Measurements from ENCODE around the gene SUGP1. TPM values are rescaled to one million over a fixed set of nuclear protein-coding genes. Genes with fewer than 3 reads are reported as not detected.

Gene SUGP1
- total RNA-seq, 1 donor from 2014 or later, result 45.0 TPM

GRCh38 chr19:19334989-19335344, 14.7 kb upstream of the SUGP1 start:
- DNase-seq (ENCODE audit: low spot score), result no peak
- H3K36me3 Mint-ChIP-seq (ENCODE audit: low read depth), result peaks cover 15% of the 10 kb centered on the region
- H3K4me1 Mint-ChIP-seq (ENCODE audit: low read depth), result no peaks in the 10 kb centered on the region
- H3K27ac Mint-ChIP-seq (ENCODE audit: unreplicated experiment), result no peak overlapping the region
- H3K4me3 Mint-ChIP-seq (ENCODE audit: unreplicated experiment), result no peak overlapping the region
- TF ChIP-seq CTCF (IDR thresholded peaks at IDR 0.05), result no peak
- H3K9me3 Mint-ChIP-seq (ENCODE audit: low read depth), result no peaks in the 10 kb centered on the region
- H3K27me3 Mint-ChIP-seq (ENCODE audit: low read depth), result no peaks in the 10 kb centered on the region

GRCh38 chr19:19334063-19334988, 14.0 kb upstream of the SUGP1 start:
- Mint-ChIP-seq H3K36me3 (ENCODE audit: low read depth) (peaks cover 17% of the 10 kb centered on the region), H3K4me3 (ENCODE audit: unreplicated experiment) (no peak overlapping the region), H3K27me3 (ENCODE audit: low read depth) (no peaks in the 10 kb centered on the region), H3K4me1 (ENCODE audit: low read depth) (no peaks in the 10 kb centered on the region), H3K9me3 (ENCODE audit: low read depth) (no peaks in the 10 kb centered on the region), H3K27ac (ENCODE audit: unreplicated experiment) (no peak overlapping the region)
- DNase-seq (ENCODE audit: low spot score), result no peak
- TF ChIP-seq CTCF (IDR thresholded peaks at IDR 0.05), result no peak

- no peak for DNase-seq (ENCODE audit: low spot score)
- H3K9me3 Mint-ChIP-seq (ENCODE audit: low read depth), result no peaks in the 10 kb centered on the region
- no peak overlapping the region for H3K4me3 Mint-ChIP-seq (ENCODE audit: unreplicated experiment)
- no peak for TF ChIP-seq CTCF (IDR thresholded peaks at IDR 0.05)
- peaks cover 5% of the 10 kb centered on the region for H3K4me1 Mint-ChIP-seq (ENCODE audit: low read depth)
- H3K27me3 Mint-ChIP-seq (ENCODE audit: low read depth), result no peaks in the 10 kb centered on the region
- peaks cover 20% of the 10 kb centered on the region for H3K36me3 Mint-ChIP-seq (ENCODE audit: low read depth)
- H3K27ac Mint-ChIP-seq (ENCODE audit: unreplicated experiment), result peak overlapping the region; percentile 8
Observed at GRCh38 chr19:19329126-19329525, 8.8 kb upstream of the SUGP1 start.

- Mint-ChIP-seq H3K27me3 (ENCODE audit: low read depth) (no peaks in the 10 kb centered on the region), H3K9me3 (ENCODE audit: low read depth) (no peaks in the 10 kb centered on the region), H3K4me1 (ENCODE audit: low read depth) (peaks cover 5% of the 10 kb centered on the region), H3K36me3 (ENCODE audit: low read depth) (peaks cover 27% of the 10 kb centered on the region), H3K27ac (ENCODE audit: unreplicated experiment) (no peak overlapping the region), H3K4me3 (ENCODE audit: unreplicated experiment) (no peak overlapping the region)
- TF ChIP-seq CTCF (IDR thresholded peaks at IDR 0.05), result no peak
- no peak for DNase-seq (ENCODE audit: low spot score)
Observed at GRCh38 chr19:19327672-19328071, 7.4 kb upstream of the SUGP1 start.

- H3K36me3 Mint-ChIP-seq (ENCODE audit: low read depth), result peaks cover 22% of the 10 kb centered on the region
- H3K4me1 Mint-ChIP-seq (ENCODE audit: low read depth), result peaks cover 23% of the 10 kb centered on the region
- H3K27me3 Mint-ChIP-seq (ENCODE audit: low read depth), result no peaks in the 10 kb centered on the region
- H3K27ac Mint-ChIP-seq (ENCODE audit: unreplicated experiment), result no peak overlapping the region
- TF ChIP-seq CTCF (IDR thresholded peaks at IDR 0.05), result no peak
- no peaks in the 10 kb centered on the region for H3K9me3 Mint-ChIP-seq (ENCODE audit: low read depth)
- DNase-seq (ENCODE audit: low spot score), result no peak
- H3K4me3 Mint-ChIP-seq (ENCODE audit: unreplicated experiment), result no peak overlapping the region
Observed at GRCh38 chr19:19324059-19324770, 3.9 kb upstream of the SUGP1 start.
